ENCODE measurements around the gene RAB1B. TPM values are rescaled to one million over a fixed set of nuclear protein-coding genes. Genes with fewer than 3 reads are reported as not detected.
"Not testable (repeated sequence)": the region's sequence is repeated elsewhere in the genome, so short reads cannot be mapped to it uniquely, and the experiment has no call there.

RAB1B gene
- total RNA-seq, 6 donors from 2014 or later: 34.6 to 173 (median 122) TPM

DNA sequence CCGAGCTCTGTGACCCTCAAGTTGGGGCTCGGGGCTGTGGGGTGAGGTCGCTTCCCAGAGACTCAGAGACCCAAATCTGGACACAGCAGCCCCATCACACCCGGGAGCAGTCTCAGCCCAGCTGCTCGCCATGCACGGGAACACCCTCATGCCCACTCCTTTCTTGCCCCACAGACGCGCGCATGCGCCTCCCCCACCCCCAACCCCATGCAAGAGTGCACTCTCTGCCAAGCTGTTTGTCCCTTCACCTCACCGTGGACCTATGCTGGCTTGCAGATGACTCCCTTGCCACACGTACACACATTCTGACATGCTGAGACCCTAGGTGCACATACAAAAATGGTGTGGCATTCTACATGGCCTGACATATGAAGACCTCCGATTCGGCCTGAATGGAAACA lies 48.9 kb downstream of the RAB1B start:
- peaks cover 32 to 44% (median 34%) of the 10 kb centered on the region in 4 donors for H3K4me1 ChIP-seq
- WGBS, 2 donors: 17 to 18% methylated on average over 2 to 14 of the region's 14 CpGs
- no peaks in the 10 kb centered on the region for H3K9me3 ChIP-seq
- no peaks in the 10 kb centered on the region for H3K27me3 ChIP-seq
- DNase-seq: peak in 1 of 2 donors; percentile 84
- H3K27ac ChIP-seq: peak overlapping the region; percentile 67 to 86 (median 84)
- no peaks in the 10 kb centered on the region for H3K36me3 ChIP-seq
- TF ChIP-seq CTCF (IDR thresholded peaks at IDR 0.05): no peak
- ATAC-seq (ENCODE audit: low FRiP score in 2 of 2): no peak
- peak overlapping the region in 3 of 4 donors; percentile 29 to 71 (median 48) for H3K4me3 ChIP-seq

- Histone ChIP-seq H3K4me3 (peak overlapping the region in 2 of 4 donors; percentile 48 to 71), H3K27me3 (no peaks in the 10 kb centered on the region), H3K4me1 (peaks cover 32 to 42% (median 33%) of the 10 kb centered on the region in 4 donors), H3K27ac (peak overlapping the region; percentile 67 to 86 (median 84)), H3K9me3 (no peaks in the 10 kb centered on the region), H3K36me3 (no peaks in the 10 kb centered on the region)
- no peak for TF ChIP-seq EP300 (IDR thresholded peaks at IDR 0.05)
- TF ChIP-seq POLR2AphosphoS5 (IDR thresholded peaks at IDR 0.05): peak; percentile 36 to 55
- TF ChIP-seq CTCF (IDR thresholded peaks at IDR 0.05): no peak
- no peak for TF ChIP-seq POLR2A (IDR thresholded peaks at IDR 0.05)
- peak in 1 of 2 donors; percentile 58 for ATAC-seq (ENCODE audit: low FRiP score in 2 of 2)
- WGBS, 2 donors: 33 to 35% methylated on average over 9 to 16 of the region's 16 CpGs
- DNase-seq: peak; percentile 58 to 73
Measured at GRCh38 chr11:66317723-66318599, 49.5 kb downstream of the RAB1B start.

DNA sequence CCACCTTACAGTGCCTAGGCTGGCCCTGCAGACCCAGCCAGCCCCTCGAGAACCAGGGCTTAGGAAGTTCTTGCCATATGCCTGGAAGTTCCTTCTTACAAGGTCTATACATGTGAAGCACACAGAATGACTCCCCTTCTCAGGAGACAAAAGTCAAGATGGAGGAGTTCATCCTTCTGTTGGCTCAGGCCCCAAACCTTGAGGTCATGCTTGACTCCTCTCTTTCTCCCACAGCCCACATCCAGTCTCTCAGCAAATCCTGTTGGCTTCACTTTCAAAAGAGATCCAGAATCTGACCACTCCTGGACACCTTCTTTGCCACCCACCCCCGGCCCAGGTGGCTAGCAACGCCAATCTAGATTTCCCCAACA lies 50.1 kb downstream of the RAB1B start:
- DNase-seq: no peak
- Histone ChIP-seq H3K36me3 (no peaks in the 10 kb centered on the region), H3K4me1 (peaks cover 26 to 36% (median 27%) of the 10 kb centered on the region in 4 donors), H3K27me3 (no peaks in the 10 kb centered on the region), H3K27ac (peak overlapping the region; percentile 67 to 86 (median 84)), H3K9me3 (no peaks in the 10 kb centered on the region), H3K4me3 (no peak overlapping the region)
- peak in 1 of 2 donors; percentile 0 for ATAC-seq (ENCODE audit: low FRiP score in 2 of 2)
- no peak for TF ChIP-seq CTCF (IDR thresholded peaks at IDR 0.05)
- no peak for TF ChIP-seq EP300 (IDR thresholded peaks at IDR 0.05)
- no peak for TF ChIP-seq POLR2AphosphoS5 (IDR thresholded peaks at IDR 0.05)
- no peak for TF ChIP-seq POLR2A (IDR thresholded peaks at IDR 0.05)
- WGBS, 2 donors: 65 to 91% methylated on average over 3 of the region's 3 CpGs

GRCh38 chr11:66320289-66320688 lies 51.9 kb downstream of the RAB1B start:
- WGBS, 2 donors: 94 to 98% methylated on average over 2 of the region's 2 CpGs
- not testable (repeated sequence) for H3K9me3 ChIP-seq; DNase-seq; H3K36me3 ChIP-seq; H3K4me3 ChIP-seq; H3K27ac ChIP-seq; ATAC-seq (ENCODE audit: low FRiP score in 2 of 2); H3K27me3 ChIP-seq
- peaks cover 26 to 30% (median 27%) of the 10 kb centered on the region in 4 donors for H3K4me1 ChIP-seq

DNA sequence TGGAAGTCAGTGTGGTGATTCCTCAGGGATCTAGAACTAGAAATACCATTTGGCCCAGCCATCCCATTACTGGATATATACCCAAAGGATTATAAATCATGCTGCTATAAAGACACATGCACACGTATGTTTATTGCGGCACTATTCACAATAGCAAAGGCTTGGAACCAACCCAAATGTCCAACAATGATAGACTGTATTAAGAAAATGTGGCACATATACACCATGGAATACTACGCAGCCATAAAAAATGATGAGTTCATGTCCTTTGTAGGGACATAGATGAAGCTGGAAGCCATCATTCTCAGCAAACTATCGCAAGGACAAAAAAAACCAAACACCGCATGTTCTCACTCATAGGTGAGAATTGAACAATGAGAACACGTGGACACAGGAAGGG lies 52.3 kb downstream of the RAB1B start:
- ATAC-seq (ENCODE audit: low FRiP score in 2 of 2); H3K9me3 ChIP-seq; H3K36me3 ChIP-seq; DNase-seq; H3K4me3 ChIP-seq; H3K27ac ChIP-seq; H3K27me3 ChIP-seq: not testable (repeated sequence)
- H3K4me1 ChIP-seq: peaks cover 26 to 30% (median 27%) of the 10 kb centered on the region in 4 donors
- WGBS, 2 donors: 83 to 93% methylated on average over 6 of the region's 6 CpGs

DNA sequence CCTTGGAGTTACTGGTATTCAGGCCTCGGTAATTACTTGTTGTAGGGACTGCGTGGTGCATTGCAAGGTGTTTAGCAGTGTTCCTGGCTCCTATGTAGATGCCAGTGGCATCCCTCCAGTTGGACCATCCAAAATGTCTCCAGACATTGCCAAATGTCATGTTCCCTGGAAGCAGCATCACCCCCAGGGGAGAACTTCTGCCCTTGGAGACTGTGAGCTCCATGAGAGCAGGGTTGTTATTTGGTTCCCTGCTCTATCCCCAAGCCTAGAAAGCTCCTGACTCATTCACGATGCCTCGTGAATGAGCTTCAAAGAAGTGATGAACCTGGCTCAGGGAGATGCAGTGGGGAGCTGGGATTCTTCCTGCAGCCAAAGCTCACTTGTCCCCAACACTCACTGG lies 53.2 kb downstream of the RAB1B start:
- 88 to 90% methylated on average over 4 of the region's 4 CpGs for WGBS, 2 donors
- no peak for TF ChIP-seq POLR2A (IDR thresholded peaks at IDR 0.05)
- no peak for TF ChIP-seq CTCF (IDR thresholded peaks at IDR 0.05)
- TF ChIP-seq POLR2AphosphoS5 (IDR thresholded peaks at IDR 0.05): no peak
- no peak for TF ChIP-seq EP300 (IDR thresholded peaks at IDR 0.05)
- H3K27ac ChIP-seq: no peak overlapping the region
- no peak for ATAC-seq (ENCODE audit: low FRiP score in 2 of 2)
- no peaks in the 10 kb centered on the region for H3K9me3 ChIP-seq
- no peaks in the 10 kb centered on the region for H3K27me3 ChIP-seq
- no peak for DNase-seq
- no peak overlapping the region for H3K4me3 ChIP-seq
- H3K36me3 ChIP-seq: no peaks in the 10 kb centered on the region
- peaks cover 24 to 29% (median 28%) of the 10 kb centered on the region in 4 donors for H3K4me1 ChIP-seq
